GM23248 (cell line): ENCODE data around the gene SHB. TPM values are rescaled to one million over a fixed set of nuclear protein-coding genes. Genes with fewer than 3 reads are reported as not detected.

ENCODE experiments used
- DNase-seq: peaks from one replicate; pipeline ENCODE4 v3.0.0-alpha.2; 2015
- H2AFZ ChIP-seq: fragments of 200-600 bp; sonication (generic); 2 replicates; pipeline ENCODE4 v1.6.1; 2016; ENCODE audit warnings: antibody characterized with exemption
- H3F3A ChIP-seq: fragments of 200-600 bp; sonication (generic); 2 replicates; pipeline ENCODE4 v1.6.1; 2016; ENCODE audit warnings: mild to moderate bottlenecking, antibody characterized with exemption, mixed run types; ENCODE audit not compliant: insufficient read depth
- H3K27ac ChIP-seq: fragments of 200-600 bp; sonication (generic); 2 replicates; pipeline ENCODE4 v1.5.1; 2016; ENCODE audit warnings: mild to moderate bottlenecking
- H3K27me3 ChIP-seq: fragments of 200-600 bp; sonication (generic); replicated peaks from 2 replicates; pipeline ENCODE4 v1.6.1; 2016; ENCODE audit warnings: mild to moderate bottlenecking; ENCODE audit not compliant: insufficient read depth
- H3K36me3 ChIP-seq: fragments of 200-600 bp; sonication (generic); 2 replicates; pipeline ENCODE4 v1.6.1; 2016; ENCODE audit warnings: low read depth, mild to moderate bottlenecking
- H3K4me1 ChIP-seq: fragments of 200-600 bp; sonication (generic); 2 replicates; pipeline ENCODE4 v1.6.1; 2016; ENCODE audit warnings: mild to moderate bottlenecking; ENCODE audit not compliant: insufficient read depth
- H3K4me2 ChIP-seq: fragments of 200-600 bp; sonication (generic); one replicate; pipeline ENCODE4 v1.6.1; 2016; ENCODE audit warnings: mild to moderate bottlenecking; ENCODE audit not compliant: unreplicated experiment
- H3K4me3 ChIP-seq: fragments of 200-600 bp; sonication (generic); 2 replicates; pipeline ENCODE4 v1.5.1; 2016; ENCODE audit warnings: mild to moderate bottlenecking
- H3K79me2 ChIP-seq: fragments of 200-600 bp; sonication (generic); 2 replicates; pipeline ENCODE4 v1.6.1; 2016; ENCODE audit warnings: mild to moderate bottlenecking; ENCODE audit not compliant: insufficient read depth
- H3K9ac ChIP-seq: fragments of 200-600 bp; sonication (generic); 2 replicates; pipeline ENCODE4 v1.6.1; 2016; ENCODE audit warnings: mild to moderate bottlenecking
- H3K9me2 ChIP-seq: fragments of 200-600 bp; sonication (generic); 2 replicates; pipeline ENCODE4 v1.6.1; 2016; ENCODE audit warnings: mixed run types, mild to moderate bottlenecking, moderate library complexity; ENCODE audit not compliant: insufficient read depth
- H3K9me3 ChIP-seq: fragments of 200-600 bp; sonication (generic); one replicate; pipeline ENCODE4 v1.6.1; 2017; ENCODE audit warnings: low read depth
- H4K20me1 ChIP-seq: fragments of 200-600 bp; sonication (generic); 2 replicates; pipeline ENCODE4 v1.6.0; 2016; ENCODE audit not compliant: insufficient read depth
- EZH2 ChIP-seq: fragments of 200-600 bp; sonication (generic); IDR thresholded peaks from 2 replicates; pipeline ENCODE4 v1.6.1; 2018; ENCODE audit warnings: antibody characterized with exemption, mild to moderate bottlenecking; ENCODE audit not compliant: insufficient read depth, poor library complexity, severe bottlenecking
- EZH2phosphoT487 ChIP-seq: fragments of 200-600 bp; sonication (generic); IDR thresholded peaks from 2 replicates; pipeline ENCODE4 v1.6.1; 2018; ENCODE audit warnings: antibody characterized with exemption, moderate library complexity, mild to moderate bottlenecking, low read depth; ENCODE audit not compliant: insufficient read depth
- WGBS, 2 experiments: methylation state at CpG; one replicate each; pipeline ENCODE4 v1.1.6; 2015 to 2017; ENCODE audit warnings: low lambda C conversion rate in 2 of 2, low coverage in 1 of 2; ENCODE audit errors: missing lambda C conversion rate in 2 of 2; 5-methylcytosine and 5-hydroxymethylcytosine counted together
- in situ Hi-C: fragments of 300-500 bp; cut with MboI; formaldehyde crosslinking; loops from 2 replicates; pipeline ENCODE4 v1.15.0; 2020
- polyA plus RNA-seq: library from polyadenylated mRNA; unstranded; fragments of >200 nt; fragmentation: Nextera tagmentation; extraction: Ambion mirVana; gene quantifications from 2 replicates; pipeline ENCODE4 v1.2.1, GENCODE V29; 2016
- total RNA-seq: library from RNA; depleted of rRNA; stranded (reverse); fragments of >200 nt; shearing (Covaris generic); gene quantifications from 2 replicates; pipeline ENCODE4 v1.2.3, GENCODE V29; 2014

SHB gene
- total and polyA plus RNA-seq, 2 experiments from 2014 or later: 3.9 to 11.1 TPM

- in situ Hi-C loops: no loop called here
- Histone ChIP-seq H3K9me3 (no peaks in the 10 kb centered on the region), H3K27me3 (peaks cover 10% of the 10 kb centered on the region; the same call in 1 of the 2 replicates), H4K20me1 (no peaks in the 10 kb centered on the region), H3K9ac (no peak overlapping the region), H3K9me2 (no peaks in the 10 kb centered on the region), H3K27ac (no peak overlapping the region), H3F3A (no peaks in the 10 kb centered on the region), H3K4me3 (no peak overlapping the region), H3K36me3 (no peaks in the 10 kb centered on the region), H2AFZ (no peak overlapping the region), H3K4me2 (no peak overlapping the region), H3K79me2 (no peaks in the 10 kb centered on the region), H3K4me1 (no peaks in the 10 kb centered on the region)
- DNase-seq: no peak
- TF ChIP-seq EZH2phosphoT487 (no peak), EZH2 (no peak)
- WGBS, 2 experiments: 50 to 71% methylated on average over 3 of the region's 3 CpGs
These were observed 38.4 kb upstream of the SHB start for GRCh38 chr9:38107405-38107804.

- Histone ChIP-seq H4K20me1 (no peaks in the 10 kb centered on the region), H3K9ac (no peak overlapping the region), H3K36me3 (no peaks in the 10 kb centered on the region), H3F3A (no peaks in the 10 kb centered on the region), H3K9me3 (no peaks in the 10 kb centered on the region), H3K27me3 (peaks cover 10% of the 10 kb centered on the region; the same call in 1 of the 2 replicates), H3K27ac (no peak overlapping the region), H3K9me2 (no peaks in the 10 kb centered on the region), H3K4me1 (no peaks in the 10 kb centered on the region), H2AFZ (no peak overlapping the region), H3K4me3 (no peak overlapping the region), H3K4me2 (no peak overlapping the region), H3K79me2 (no peaks in the 10 kb centered on the region)
- in situ Hi-C loops: no loop called here
- 83 to 85% methylated on average over 3 of the region's 3 CpGs for WGBS, 2 experiments
- TF ChIP-seq EZH2phosphoT487 (no peak), EZH2 (no peak)
- no peak for DNase-seq
These were observed 37.5 kb upstream of the SHB start for GRCh38 chr9:38106488-38106887.

GRCh38 chr9:38103340-38103739 lies 34.3 kb upstream of the SHB start:
- no peaks in the 10 kb centered on the region for H4K20me1 ChIP-seq
- in situ Hi-C loops: no loop called here
- no peaks in the 10 kb centered on the region for H3K79me2 ChIP-seq
- H3K36me3 ChIP-seq: no peaks in the 10 kb centered on the region
- H3K27ac ChIP-seq: no peak overlapping the region
- no peak overlapping the region for H2AFZ ChIP-seq
- no peak for TF ChIP-seq EZH2phosphoT487
- H3K9me2 ChIP-seq: no peaks in the 10 kb centered on the region
- H3K27me3 ChIP-seq: peaks cover 20% of the 10 kb centered on the region; the same call in 1 of the 2 replicates
- 74 to 83% methylated on average over 2 of the region's 2 CpGs for WGBS, 2 experiments
- H3K4me2 ChIP-seq: no peak overlapping the region
- DNase-seq: no peak
- H3K9me3 ChIP-seq: no peaks in the 10 kb centered on the region
- no peaks in the 10 kb centered on the region for H3F3A ChIP-seq
- H3K4me3 ChIP-seq: no peak overlapping the region
- no peak overlapping the region for H3K9ac ChIP-seq
- no peaks in the 10 kb centered on the region for H3K4me1 ChIP-seq

- Histone ChIP-seq H3K36me3 (no peaks in the 10 kb centered on the region), H3K4me2 (no peak overlapping the region), H3K27ac (no peak overlapping the region), H3K9me2 (no peaks in the 10 kb centered on the region), H3F3A (no peaks in the 10 kb centered on the region), H3K27me3 (peaks cover 23% of the 10 kb centered on the region; the same call in 1 of the 2 replicates), H3K4me1 (no peaks in the 10 kb centered on the region), H3K79me2 (no peaks in the 10 kb centered on the region), H4K20me1 (no peaks in the 10 kb centered on the region), H2AFZ (no peak overlapping the region), H3K9ac (no peak overlapping the region), H3K4me3 (no peak overlapping the region), H3K9me3 (no peaks in the 10 kb centered on the region)
- in situ Hi-C loops: no loop called here
- WGBS, 2 experiments: 82 to 84% methylated on average over 5 of the region's 5 CpGs
- no peak for DNase-seq
- TF ChIP-seq EZH2phosphoT487: no peak
- no peak for TF ChIP-seq EZH2
These were observed 32.4 kb upstream of the SHB start for GRCh38 chr9:38101423-38101822.
